Aorta (tissue), 5 donors: ENCODE measurements around the gene AKAP6. TPM values are rescaled to one million over a fixed set of nuclear protein-coding genes. Genes with fewer than 3 reads are reported as not detected.
"Not testable (repeated sequence)": the region's sequence is repeated elsewhere in the genome, so short reads cannot be mapped to it uniquely, and the experiment has no call there.

ENCODE experiments used
- ATAC-seq: fragments of 200-7000 bp; cut with Tn5 transposase; one replicate; pipeline ENCODE4 v1.9.1; 2022; ENCODE audit warnings: moderate library complexity; ENCODE audit not compliant: low FRiP score
- DNase-seq, 2 donors: peaks; one replicate each; pipeline ENCODE4 v3.0.0-alpha.2; 2020
- H3K27ac ChIP-seq, 2 donors: one replicate each; pipeline ENCODE4 v1.5.1; 2013; ENCODE audit warnings: low read length in 2 of 2, mild to moderate bottlenecking in 2 of 2, moderate library complexity in 2 of 2, control low read depth in 1 of 2, inconsistent platforms in 1 of 2, low read depth in 1 of 2
- H3K27me3 ChIP-seq, 2 donors: one replicate each; pipeline ENCODE4 v1.6.1; 2013; ENCODE audit warnings: control low read depth in 1 of 2, low read length in 1 of 2, mild to moderate bottlenecking in 1 of 2, moderate library complexity in 1 of 2; ENCODE audit not compliant: insufficient read depth in 2 of 2, control insufficient read depth in 1 of 2
- H3K36me3 ChIP-seq, 2 donors: one replicate each; pipeline ENCODE4 v1.6.1; 2013; ENCODE audit warnings: control low read depth in 1 of 2, low read length in 1 of 2, mild to moderate bottlenecking in 1 of 2; ENCODE audit not compliant: insufficient read depth in 2 of 2, control insufficient read depth in 1 of 2
- H3K4me1 ChIP-seq, 2 donors: one replicate each; pipeline ENCODE4 v1.6.1; 2013; ENCODE audit warnings: low read length in 2 of 2, control low read depth in 1 of 2, mild to moderate bottlenecking in 1 of 2, moderate library complexity in 1 of 2; ENCODE audit not compliant: insufficient read depth in 2 of 2, control insufficient read depth in 1 of 2
- H3K4me3 ChIP-seq, 2 donors: one replicate each; pipeline ENCODE4 v1.5.1; 2013; ENCODE audit warnings: low read length in 2 of 2, control low read depth in 1 of 2, mild to moderate bottlenecking in 1 of 2
- H3K9me3 ChIP-seq: one replicate; pipeline ENCODE4 v1.6.1; 2013; ENCODE audit warnings: mild to moderate bottlenecking, low read length; ENCODE audit not compliant: control insufficient read depth
- WGBS, 2 donors: extraction: QIAGEN DNeasy Blood & Tissue Kit; methylation state at CpG; one replicate each; pipeline ENCODE4 v1.1.7; 2013; 5-methylcytosine and 5-hydroxymethylcytosine counted together
- intact Hi-C, 2 donors: fragments of 100-400 bp; cut with DNase I; formaldehyde crosslinking; loops; one replicate each; pipeline versions ENCODE4 v1.14.2 to v1.15.0; 2022
- polyA plus RNA-seq, 2 donors: library from polyadenylated mRNA; stranded (reverse); fragments of 200-250 nt; gene quantifications; one replicate each; pipeline ENCODE4 v1.2.3, GENCODE V29; 2013
- total RNA-seq, 2 donors: library from RNA; stranded (reverse); fragmentation: NEBNext Ultra II Directional; extraction: Animal tissue kit (Norgen Biotek cat#: 25700); gene quantifications; one replicate each; pipeline ENCODE4 v1.2.1, GENCODE V29; 2021
- donor health status: healthy with polysubstance abuse.
- donor health status: Bipolar disorder and iron deficiency.
- donor health status: DM: no; HTN: no; CAD: no.
- donor health status: DM: no; HTN: no; CAD: no.
- donor health status: DM: yes; HTN: yes; CAD: no.

The AKAP6 gene
- total and polyA plus RNA-seq, 4 donors, result 7.4 to 211 (median 46.6) TPM

DNA sequence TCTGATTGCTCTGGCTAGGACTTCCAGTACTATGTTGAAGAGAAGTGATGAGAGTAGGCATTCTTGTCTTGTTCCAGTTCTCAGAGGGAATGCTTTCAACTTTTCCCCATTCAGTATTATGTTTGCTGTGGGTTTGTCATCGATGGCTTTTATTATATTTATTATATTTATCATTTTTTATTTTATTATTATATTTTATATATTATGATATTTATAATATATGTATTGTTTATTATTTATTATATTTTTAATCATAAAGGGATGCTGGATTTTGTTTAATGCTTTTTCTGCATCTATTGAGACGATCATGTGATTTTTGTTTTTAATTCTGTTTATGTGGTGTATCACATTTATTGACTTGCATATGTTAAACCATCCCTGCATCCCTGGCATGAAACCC lies 58.2 kb downstream of the AKAP6 start:
- DNase-seq, H3K4me1 ChIP-seq, H3K36me3 ChIP-seq, H3K9me3 ChIP-seq, H3K27me3 ChIP-seq, H3K4me3 ChIP-seq, intact Hi-C loops, H3K27ac ChIP-seq, ATAC-seq: not testable (repeated sequence)
- 89 to 90% methylated on average over 2 of the region's 2 CpGs for WGBS, 2 donors

DNA sequence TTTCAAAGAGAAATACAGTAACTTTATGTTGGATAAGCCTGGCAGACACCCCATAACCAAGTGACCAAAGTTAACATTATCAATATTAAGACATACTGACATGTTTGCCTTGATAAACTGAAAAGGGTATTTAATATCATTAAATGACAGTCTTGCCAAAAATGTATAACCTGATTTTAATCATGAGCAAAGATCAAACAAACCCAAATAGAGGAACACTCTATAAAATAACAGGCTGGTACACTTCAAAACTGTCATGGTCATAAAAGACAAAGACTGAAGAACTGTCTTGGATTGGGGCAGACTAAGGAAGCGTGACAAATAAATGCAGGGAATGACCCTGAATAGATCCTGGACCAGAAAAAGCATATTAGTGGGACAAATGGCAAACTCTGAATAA lies 64.0 kb downstream of the AKAP6 start:
- no peaks in the 10 kb centered on the region for H3K27me3 ChIP-seq
- 93 to 98% methylated on average over 1 of the region's 1 CpG for WGBS, 2 donors
- H3K4me3 ChIP-seq, result no peak overlapping the region
- H3K4me1 ChIP-seq, result peaks cover 0 to 2% of the 10 kb centered on the region in 2 donors
- no peak for DNase-seq
- H3K27ac ChIP-seq, result no peak overlapping the region
- ATAC-seq, result no peak
- intact Hi-C loops, result no loop called here
- no peaks in the 10 kb centered on the region for H3K9me3 ChIP-seq
- no peaks in the 10 kb centered on the region for H3K36me3 ChIP-seq

DNA sequence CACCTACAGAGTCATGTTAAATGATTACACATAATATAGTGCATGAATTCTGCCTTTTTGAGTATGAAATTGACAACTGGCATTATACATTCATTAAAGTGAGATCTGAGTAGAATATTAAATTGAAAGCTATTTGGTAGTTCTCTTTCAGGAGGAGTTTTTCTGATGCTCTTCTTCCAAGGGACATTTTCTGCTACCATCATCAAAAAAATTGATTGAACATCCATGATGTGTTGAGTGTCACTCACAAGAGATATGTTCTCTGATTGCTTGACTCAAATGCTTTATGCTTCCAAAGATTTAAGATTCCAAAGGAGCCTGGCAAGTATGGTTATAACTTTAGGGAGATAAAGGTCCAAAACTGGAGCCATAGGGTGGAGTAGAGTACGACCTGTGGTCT lies 64.9 kb downstream of the AKAP6 start:
- no peaks in the 10 kb centered on the region for H3K36me3 ChIP-seq
- H3K4me1 ChIP-seq, result peaks cover 0 to 4% of the 10 kb centered on the region in 2 donors
- DNase-seq (no peak), ATAC-seq (no peak)
- H3K4me3 ChIP-seq, result no peak overlapping the region
- no peaks in the 10 kb centered on the region for H3K27me3 ChIP-seq
- no peaks in the 10 kb centered on the region for H3K9me3 ChIP-seq
- no peak overlapping the region for H3K27ac ChIP-seq
- intact Hi-C loops, result no loop called here
- 88 to 89% methylated on average over 1 of the region's 1 CpG for WGBS, 2 donors

DNA sequence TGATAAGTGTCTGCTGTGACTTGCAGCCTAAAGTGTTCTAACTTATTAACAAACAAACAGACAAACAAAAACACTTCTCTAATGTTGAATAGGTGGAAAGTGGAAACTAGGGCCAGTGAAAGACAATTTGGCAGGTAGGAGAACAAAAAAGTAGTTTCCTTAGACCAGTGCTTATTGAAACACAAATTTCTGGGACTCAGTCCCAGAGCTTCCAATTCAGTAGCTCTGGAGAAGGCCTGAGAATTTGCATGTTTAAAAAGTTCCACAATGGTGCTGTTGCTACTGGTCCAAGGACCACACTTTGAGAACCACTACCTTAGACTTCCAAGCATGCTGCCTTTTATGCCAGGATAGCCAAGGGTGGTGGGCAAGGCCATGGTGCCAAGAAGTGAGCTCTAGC lies 67.8 kb downstream of the AKAP6 start:
- Histone ChIP-seq H3K4me3 (no peak overlapping the region), H3K36me3 (no peaks in the 10 kb centered on the region), H3K4me1 (peaks cover 0 to 4% of the 10 kb centered on the region in 2 donors), H3K9me3 (no peaks in the 10 kb centered on the region), H3K27me3 (no peaks in the 10 kb centered on the region), H3K27ac (no peak overlapping the region)
- ATAC-seq (no peak), DNase-seq (no peak)
- intact Hi-C loops, result no loop called here

DNA sequence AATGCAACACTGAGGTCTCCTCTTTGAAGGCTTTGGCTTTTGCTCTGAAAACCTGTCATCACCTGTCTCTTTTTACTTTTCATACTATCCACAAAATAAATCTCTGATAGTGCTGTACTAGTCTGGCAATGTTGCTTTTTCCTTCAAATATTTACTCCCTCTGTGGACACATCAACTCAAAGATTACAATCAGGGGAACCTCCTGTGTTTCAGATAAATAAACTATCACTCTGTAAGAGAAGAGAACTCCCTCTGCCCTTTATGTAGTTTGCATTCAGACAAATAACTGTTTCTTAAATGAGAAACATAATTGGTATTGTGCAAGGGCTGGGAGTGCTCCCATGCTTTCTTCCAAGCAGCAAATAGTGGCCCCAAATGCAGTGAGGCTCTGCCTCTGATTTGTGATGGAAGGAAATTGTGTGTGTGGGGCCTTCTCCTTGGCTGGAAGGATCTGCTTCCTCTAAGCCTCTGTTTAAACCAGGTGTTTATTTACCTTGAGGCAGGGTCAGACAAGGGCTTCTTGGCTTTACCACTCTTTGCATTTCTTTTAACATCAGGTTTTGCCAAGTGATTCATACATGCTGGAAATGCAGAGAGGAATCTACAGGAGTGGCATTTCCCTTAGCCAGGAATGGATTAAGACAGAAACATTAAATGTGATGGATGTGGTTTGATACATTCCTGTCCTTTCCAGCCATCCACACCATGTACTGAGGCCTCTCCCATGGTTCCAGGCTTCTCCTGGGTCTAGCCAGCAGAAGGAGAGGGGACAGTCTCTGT lies 69.0 kb downstream of the AKAP6 start:
- Histone ChIP-seq H3K27me3 (no peaks in the 10 kb centered on the region), H3K9me3 (no peaks in the 10 kb centered on the region), H3K36me3 (no peaks in the 10 kb centered on the region), H3K4me1 (peaks cover 0 to 4% of the 10 kb centered on the region in 2 donors), H3K27ac (no peak overlapping the region), H3K4me3 (no peak overlapping the region)
- ATAC-seq, result no peak
- intact Hi-C loops, result no loop called here
- no peak for DNase-seq

DNA sequence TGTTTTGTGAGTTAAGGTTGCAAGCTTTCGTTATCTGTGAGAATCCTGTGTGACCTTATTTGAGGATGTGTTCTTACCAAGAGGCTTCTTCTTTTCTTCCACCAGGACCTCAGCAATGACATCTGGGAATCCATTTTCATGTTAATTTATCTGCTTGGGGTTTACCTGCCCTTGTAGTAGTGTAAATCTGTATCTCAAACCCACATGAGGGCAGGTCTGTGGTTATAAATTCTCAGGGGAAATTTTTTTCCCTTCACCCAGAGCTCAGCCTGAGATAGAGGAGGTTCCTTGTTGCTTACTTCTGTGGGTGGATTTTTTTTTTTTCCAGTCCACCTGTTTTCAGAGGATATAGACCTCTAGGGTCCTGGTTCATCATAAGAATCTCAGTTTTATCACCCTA lies 70.8 kb downstream of the AKAP6 start:
- Histone ChIP-seq H3K27ac (no peak overlapping the region), H3K27me3 (no peaks in the 10 kb centered on the region), H3K4me1 (peaks cover 0 to 4% of the 10 kb centered on the region in 2 donors), H3K4me3 (no peak overlapping the region), H3K36me3 (no peaks in the 10 kb centered on the region), H3K9me3 (no peaks in the 10 kb centered on the region)
- ATAC-seq, result no peak
- no peak for DNase-seq
- intact Hi-C loops, result no loop called here
- WGBS, 2 donors, result 90 to 93% methylated on average over 1 of the region's 1 CpG

DNA sequence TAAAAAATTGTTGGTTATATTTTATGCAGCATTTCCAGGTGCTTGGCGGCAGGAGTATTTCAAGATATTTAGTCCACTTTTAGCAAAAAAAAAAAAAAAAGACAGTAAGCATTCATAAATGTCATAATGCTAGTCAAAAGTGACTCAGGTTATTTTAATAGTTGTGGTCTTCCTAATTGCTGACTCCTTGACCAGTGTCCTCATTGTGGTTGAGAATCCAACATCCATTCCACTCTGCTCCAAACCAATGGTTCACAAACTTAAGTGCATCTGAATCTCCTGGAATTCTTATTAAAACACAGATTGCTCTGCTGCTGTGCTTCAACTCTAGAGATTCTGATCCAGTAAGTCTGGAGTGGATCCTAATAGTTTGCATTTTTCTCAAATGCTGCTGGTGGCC lies 71.4 kb downstream of the AKAP6 start:
- ATAC-seq (no peak), DNase-seq (no peak)
- no peaks in the 10 kb centered on the region for H3K27me3 ChIP-seq
- no peak overlapping the region for H3K27ac ChIP-seq
- H3K9me3 ChIP-seq, result no peaks in the 10 kb centered on the region
- 100% methylated on average over 1 of the region's 1 CpG for WGBS, 2 donors
- intact Hi-C loops, result no loop called here
- no peak overlapping the region for H3K4me3 ChIP-seq
- peaks cover 0 to 4% of the 10 kb centered on the region in 2 donors for H3K4me1 ChIP-seq
- no peaks in the 10 kb centered on the region for H3K36me3 ChIP-seq

DNA sequence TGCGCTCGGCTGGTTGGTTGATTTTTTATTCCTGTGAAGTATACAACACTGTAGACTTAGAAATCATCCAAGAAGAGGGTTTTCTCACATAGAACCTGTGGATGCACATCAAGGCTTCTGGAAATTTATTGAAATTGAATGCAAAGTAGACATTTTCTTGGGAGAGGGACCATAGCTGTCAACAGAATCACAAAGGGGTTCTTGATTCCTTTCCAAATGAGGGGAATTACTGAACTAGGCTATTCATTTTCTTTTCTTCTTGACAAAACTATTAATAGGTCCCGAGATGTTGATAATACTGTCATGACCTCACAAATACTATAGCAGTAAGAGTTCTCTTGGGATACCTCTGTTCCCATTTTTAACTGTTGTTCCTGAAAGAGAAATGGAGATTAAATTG lies 73.9 kb downstream of the AKAP6 start:
- intact Hi-C loops, result no loop called here

DNA sequence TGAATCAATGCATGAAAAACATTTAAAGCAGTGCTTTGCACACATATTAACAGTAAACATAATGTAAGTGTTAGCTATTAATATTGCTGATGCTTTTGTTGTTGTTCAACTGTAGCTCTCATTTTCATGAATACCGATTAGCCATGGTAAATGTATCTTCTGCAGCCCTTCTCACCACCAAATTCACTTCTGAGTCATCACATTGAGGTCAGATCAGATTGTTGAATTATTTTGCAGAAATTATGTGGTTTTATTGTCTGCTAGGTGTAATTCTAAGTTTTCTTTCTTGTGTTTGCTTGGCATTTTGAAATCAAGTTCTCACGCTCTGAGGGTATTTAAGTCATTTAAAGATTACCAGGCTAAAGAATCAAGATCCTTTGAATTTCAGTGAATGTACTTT lies 74.6 kb downstream of the AKAP6 start:
- intact Hi-C loops, result no loop called here
- no peak overlapping the region for H3K27ac ChIP-seq
- H3K9me3 ChIP-seq, result no peaks in the 10 kb centered on the region
- DNase-seq (no peak), ATAC-seq (no peak)
- H3K27me3 ChIP-seq, result no peaks in the 10 kb centered on the region
- H3K4me1 ChIP-seq, result no peaks in the 10 kb centered on the region
- 90 to 96% methylated on average over 2 of the region's 2 CpGs for WGBS, 2 donors
- H3K36me3 ChIP-seq, result no peaks in the 10 kb centered on the region
- no peak overlapping the region for H3K4me3 ChIP-seq

More for the DNA sequence above, 73.9 kb downstream of the AKAP6 start:
- H3K4me1 ChIP-seq, result peaks cover 0 to 3% of the 10 kb centered on the region in 2 donors
- no peak for ATAC-seq
- H3K27me3 ChIP-seq, result no peaks in the 10 kb centered on the region
- WGBS, 2 donors, result 64 to 76% methylated on average over 3 of the region's 3 CpGs
- DNase-seq, result no peak
- no peak overlapping the region for H3K4me3 ChIP-seq
- H3K9me3 ChIP-seq, result no peaks in the 10 kb centered on the region
- no peaks in the 10 kb centered on the region for H3K36me3 ChIP-seq
- no peak overlapping the region for H3K27ac ChIP-seq
